Gastroesophageal sphincter (tissue), 4 donors: ENCODE data around the gene SETD4. TPM values are rescaled to one million over a fixed set of nuclear protein-coding genes. Genes with fewer than 3 reads are reported as not detected.

Source experiments
- ATAC-seq: fragments of 150-250 bp; one replicate; pipeline ENCODE4 v1.9.1; 2016; ENCODE audit warnings: mild to moderate bottlenecking, moderate library complexity
- H3K27ac ChIP-seq, 4 donors: fragments of 200-600 bp; sonication (generic) in 3 of 4; 1 replicate in 3 of 4; 2 replicates in 1 of 4; pipeline ENCODE4 v1.5.1; 2016 to 2019
- H3K27me3 ChIP-seq: fragments of 200-600 bp; sonication (generic); one replicate; pipeline ENCODE4 v1.5.1; 2019
- H3K36me3 ChIP-seq, 2 donors: fragments of 200-600 bp; sonication (generic); one replicate each; pipeline ENCODE4 v1.5.1; 2019; ENCODE audit warnings: control low read depth in 1 of 2
- H3K4me1 ChIP-seq, 3 donors: fragments of 200-600 bp; sonication (generic); 1 replicate in 2 of 3; 2 replicates in 1 of 3; pipeline ENCODE4 v1.5.1; 2016 to 2019; ENCODE audit warnings: control low read depth in 2 of 3
- H3K4me3 ChIP-seq, 2 donors: fragments of 200-600 bp; sonication (generic); one replicate each; pipeline ENCODE4 v1.5.1; 2019; ENCODE audit warnings: mild to moderate bottlenecking in 1 of 2, moderate library complexity in 1 of 2
- H3K9me3 ChIP-seq, 3 donors: fragments of 200-600 bp; sonication (generic); one replicate each; pipeline ENCODE4 v1.5.1; 2017 to 2019; ENCODE audit warnings: control low read depth in 2 of 3
- CTCF ChIP-seq, 4 experiments: fragments of 200-600 bp in 2 of 4; fragments of 450-650 bp in 2 of 4; sonication (generic) in 1 of 4; IDR thresholded peaks; one replicate each; pipeline ENCODE4 v1.5.1; 2017 to 2019; ENCODE audit warnings: antibody characterized with exemption in 4 of 4, mild to moderate bottlenecking in 2 of 4, moderate library complexity in 2 of 4
- EP300 ChIP-seq: sonication (generic); formaldehyde crosslinking; IDR thresholded peaks from one replicate; pipeline ENCODE4 v1.6.1; 2017; ENCODE audit warnings: antibody characterized with exemption, mild to moderate bottlenecking
- POLR2A ChIP-seq, 2 donors: fragments of 450-650 bp; IDR thresholded peaks; one replicate each; pipeline ENCODE4 v1.6.1; 2017; ENCODE audit warnings: antibody characterized with exemption in 2 of 2, mild to moderate bottlenecking in 2 of 2, moderate library complexity in 1 of 2
- POLR2AphosphoS5 ChIP-seq: sonication (generic); formaldehyde crosslinking; IDR thresholded peaks from one replicate; pipeline ENCODE4 v1.6.1; 2017; ENCODE audit warnings: antibody characterized with exemption
- WGBS, 2 donors: methylation state at CpG; one replicate each; pipeline ENCODE4 v1.1.5; 2018; ENCODE audit warnings: low coverage in 1 of 2; 5-methylcytosine and 5-hydroxymethylcytosine counted together
- total RNA-seq, 4 donors: library from RNA; depleted of rRNA; stranded (reverse); fragments of >200 nt; gene quantifications; one replicate each; pipeline ENCODE4 v1.1.0, GENCODE V29; 2016

Gene SETD4
- 10 to 100 TPM; 11.2 to 34.2 (median 15.2) TPM for total RNA-seq

GRCh38 chr21:36060159-36060921, at the start of gene SETD4:
Gene SETD4, minus strand, starts transcription at chr21:36060526. Its CDS starts 1,638 bp downstream, at chr21:36058888.
- Histone ChIP-seq H3K27ac (peak within 1 kb of the TSS; percentile 67 to 98 (median 88)), H3K9me3 (no peaks in the 10 kb centered on the region), H3K4me1 (peaks cover 0 to 28% (median 16%) of the 10 kb centered on the region in 3 donors), H3K36me3 (peaks cover 0 to 29% of the 10 kb centered on the region in 2 donors), H3K4me3 (peak within 1 kb of the TSS; percentile 69 to 81), H3K27me3 (no peaks in the 10 kb centered on the region)
- 0% methylated on average over 3 to 8 of the region's 57 CpGs for WGBS, 2 donors
- TF ChIP-seq POLR2A (IDR thresholded peaks at IDR 0.05) = peak; percentile 71 to 85
- TF ChIP-seq POLR2AphosphoS5 = peak; percentile 73
- TF ChIP-seq CTCF (IDR thresholded peaks at IDR 0.05) = no peak
- TF ChIP-seq EP300 = no peak
- ATAC-seq = peak; percentile 96

- Histone ChIP-seq H3K27ac (no peak overlapping the region), H3K36me3 (no peaks in the 10 kb centered on the region), H3K9me3 (no peaks in the 10 kb centered on the region), H3K27me3 (peaks cover 7% of the 10 kb centered on the region), H3K4me3 (no peak overlapping the region), H3K4me1 (peaks cover 0 to 20% (median 4%) of the 10 kb centered on the region in 3 donors)
- TF ChIP-seq EP300 (no peak), POLR2AphosphoS5 (no peak), CTCF (IDR thresholded peaks at IDR 0.05) (no peak), POLR2A (IDR thresholded peaks at IDR 0.05) (no peak)
- no peak for ATAC-seq
- 92 to 95% methylated on average over 9 to 10 of the region's 10 CpGs for WGBS, 2 donors
Observed at GRCh38 chr21:36109868-36110267, 49.5 kb upstream of the SETD4 start.

GRCh38 chr21:36105327-36105842, 45.1 kb upstream of the SETD4 start:
- H3K36me3 ChIP-seq = no peaks in the 10 kb centered on the region
- ATAC-seq = no peak
- H3K27me3 ChIP-seq = peaks cover 33% of the 10 kb centered on the region
- H3K4me1 ChIP-seq = peaks cover 0 to 11% (median 0%) of the 10 kb centered on the region in 3 donors
- TF ChIP-seq CTCF (IDR thresholded peaks at IDR 0.05) = no peak
- no peak for TF ChIP-seq POLR2A (IDR thresholded peaks at IDR 0.05)
- no peak for TF ChIP-seq POLR2AphosphoS5
- no peak for TF ChIP-seq EP300
- no peak overlapping the region for H3K27ac ChIP-seq
- WGBS, 2 donors = 83% methylated on average over 3 of the region's 4 CpGs; no CpG with 5 or more reads in 1 of the 2 donors
- H3K9me3 ChIP-seq = no peaks in the 10 kb centered on the region
- peak overlapping the region in 1 of 2 donors; percentile 22 for H3K4me3 ChIP-seq

GRCh38 chr21:36104317-36105300, 44.3 kb upstream of the SETD4 start:
- Histone ChIP-seq H3K27ac (no peak overlapping the region), H3K27me3 (peaks cover 33% of the 10 kb centered on the region), H3K4me1 (peaks cover 0 to 11% (median 0%) of the 10 kb centered on the region in 3 donors), H3K4me3 (peak overlapping the region in 1 of 2 donors; percentile 22), H3K9me3 (no peaks in the 10 kb centered on the region), H3K36me3 (no peaks in the 10 kb centered on the region)
- ATAC-seq = no peak
- TF ChIP-seq POLR2A (IDR thresholded peaks at IDR 0.05) (no peak), CTCF (IDR thresholded peaks at IDR 0.05) (peak; percentile 14 to 59 (median 40))
- WGBS, 2 donors = 29 to 55% methylated on average over 5 to 16 of the region's 29 CpGs
